Panc1 (cell line): Measurements from ENCODE around the gene OR4Q2.

Source experiments
- CTCF ChIP-seq: fragments of 450-650 bp; IDR thresholded peaks from 2 replicates; pipeline ENCODE4 v1.5.1; 2017; ENCODE audit warnings: mild to moderate bottlenecking
- POLR2AphosphoS5 ChIP-seq: IDR thresholded peaks from 2 replicates; pipeline ENCODE4 v1.6.1; 2012; ENCODE audit warnings: mild to moderate bottlenecking, low read depth, low read length, moderate library complexity
- REST ChIP-seq, 2 experiments: IDR thresholded peaks; 2 replicates each; pipeline ENCODE4 v1.6.1; 2011 to 2012; ENCODE audit warnings: low read depth in 2 of 2, control low read depth in 1 of 2, low read length in 1 of 2, mild to moderate bottlenecking in 1 of 2, moderate library complexity in 1 of 2; ENCODE audit not compliant: insufficient read depth in 1 of 2
- SIN3A ChIP-seq: IDR thresholded peaks from 2 replicates; pipeline ENCODE4 v1.6.1; 2012; ENCODE audit warnings: low read depth, mild to moderate bottlenecking, low read length, moderate library complexity, borderline replicate concordance; ENCODE audit not compliant: insufficient read depth
- TCF7L2 ChIP-seq: IDR thresholded peaks from 2 replicates; pipeline ENCODE4 v1.6.1; 2011; ENCODE audit warnings: mild to moderate bottlenecking, low read depth, low read length, inconsistent platforms

GRCh38 chr14:19993438-19993837 lies 8.5 kb upstream of the OR4Q2 start:
- TF ChIP-seq SIN3A (no peak), CTCF (no peak), TCF7L2 (no peak), POLR2AphosphoS5 (no peak), REST (IDR thresholded peaks at IDR 0.05; ENCODE audit: insufficient read depth in 1 of 2, low read depth in 2 of 2, low read length in 1 of 2) (no peak)
